Measurements from ENCODE around the gene GCSAM. TPM values are rescaled to one million over a fixed set of nuclear protein-coding genes. Genes with fewer than 3 reads are reported as not detected.

GCSAM gene
- polyA plus RNA-seq, 1 of the 3 experiments (the other 2 are of a cell fraction), result not detected

DNA sequence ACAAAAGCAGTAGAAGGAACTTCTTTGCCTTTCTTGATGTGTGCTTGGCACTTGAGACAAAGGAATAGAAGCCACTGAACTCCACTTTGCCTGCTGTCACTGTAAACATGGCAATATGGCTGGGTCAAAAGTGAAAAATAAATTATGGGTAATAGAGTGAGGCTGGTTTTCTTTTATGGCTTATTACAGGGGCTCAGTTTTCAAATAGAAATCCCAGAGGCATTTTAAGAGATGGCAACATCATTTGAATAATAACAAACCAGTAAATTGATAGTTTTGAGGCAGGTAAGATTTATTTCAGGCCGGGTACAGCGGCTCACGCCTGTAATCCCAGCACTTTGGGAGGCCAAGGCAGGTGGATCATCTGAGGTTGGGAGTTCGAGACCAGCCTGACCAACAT is 44.1 kb downstream of the GCSAM start (continued):
- TF ChIP-seq ZBTB33 (IDR thresholded peaks at IDR 0.05; ENCODE audit: borderline replicate concordance, low read depth) (no peak), RXRA (IDR thresholded peaks at IDR 0.05; ENCODE audit: borderline replicate concordance, low read depth) (no peak)

GRCh38 chr3:112087746-112088145 is 45.3 kb downstream of the GCSAM start:
- H3K9me3 ChIP-seq, result no peaks in the 10 kb centered on the region
- H2AFZ ChIP-seq (ENCODE audit: low read depth), result no peak overlapping the region
- no peaks in the 10 kb centered on the region for H3K36me3 ChIP-seq (replicated peaks in 1 of 2; ENCODE audit: control insufficient read depth in 1 of 2, insufficient read depth in 2 of 2, low read length in 1 of 2)
- peak overlapping the region; percentile 81; the same call in 1 of the 2 replicates for H3K9ac ChIP-seq
- peaks cover 8% of the 10 kb centered on the region for H3F3A ChIP-seq (replicated peaks; ENCODE audit: insufficient read depth)
- 99% methylated on average over 4 of the region's 5 CpGs for WGBS (ENCODE audit: low lambda C conversion rate)
- H3K4me2 ChIP-seq, result peak overlapping the region; percentile 86
- ChIA-PET CTCF (interaction anchor here (0.7 to 2.9 kb wide), 4 partner anchors 24 to 206 kb away, joined by 3 to 11 read pairs (median 4); partner anchors contain the start of gene SLC9C1), POLR2A (no interaction called here)
- peaks cover 5 to 10% of the 10 kb centered on the region in 2 experiments; a peak in 2 of 4 replicates for H3K4me1 ChIP-seq (ENCODE audit: control insufficient read depth in 1 of 2, insufficient read depth in 2 of 2, low read depth in 1 of 2, low read length in 1 of 2)
- no peaks in the 10 kb centered on the region for H3K9me2 ChIP-seq
- no peaks in the 10 kb centered on the region for H4K20me1 ChIP-seq (ENCODE audit: insufficient read depth)
- peak overlapping the region in 1 of 2 experiments; percentile 77; a peak in 2 of 4 replicates for H3K27ac ChIP-seq (ENCODE audit: low read depth in 2 of 2, low read length in 1 of 2)
- peaks cover 53% of the 10 kb centered on the region for H3K79me2 ChIP-seq (ENCODE audit: insufficient read depth)
- no peaks in the 10 kb centered on the region for H3K27me3 ChIP-seq (ENCODE audit: insufficient read depth)
- no peak overlapping the region; a peak in 1 of 4 replicates for H3K4me3 ChIP-seq (ENCODE audit: low read depth in 2 of 2, low read length in 1 of 2)
- DNase-seq, result no peak
- TF ChIP-seq, protein P1, sequence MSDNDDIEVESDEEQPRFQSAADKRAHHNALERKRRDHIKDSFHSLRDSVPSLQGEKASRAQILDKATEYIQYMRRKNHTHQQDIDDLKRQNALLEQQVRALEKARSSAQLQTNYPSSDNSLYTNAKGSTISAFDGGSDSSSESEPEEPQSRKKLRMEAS (IDR thresholded peaks at IDR 0.05; ENCODE audit: low read depth), result no peak
- TF ChIP-seq TEAD4 (IDR thresholded peaks at IDR 0.05; ENCODE audit: borderline replicate concordance, insufficient read depth), result no peak

GRCh38 chr3:112086875-112087524 is 46.0 kb downstream of the GCSAM start:
- no peaks in the 10 kb centered on the region for H3K9me2 ChIP-seq
- peaks cover 8% of the 10 kb centered on the region for H3F3A ChIP-seq (replicated peaks; ENCODE audit: insufficient read depth)
- no peaks in the 10 kb centered on the region for H3K27me3 ChIP-seq (ENCODE audit: insufficient read depth)
- H2AFZ ChIP-seq (ENCODE audit: low read depth), result peak overlapping the region; percentile 99
- WGBS (ENCODE audit: low lambda C conversion rate), result 75% methylated on average over 14 of the region's 14 CpGs
- no peaks in the 10 kb centered on the region for H3K9me3 ChIP-seq
- POLR2A ChIA-PET, result no interaction called here
- H3K9ac ChIP-seq, result peak overlapping the region; percentile 81
- no peak for DNase-seq
- H3K27ac ChIP-seq (ENCODE audit: low read depth in 2 of 2, low read length in 1 of 2), result peak overlapping the region in 1 of 2 experiments; percentile 77; a peak in 2 of 4 replicates
- peaks cover 5 to 10% of the 10 kb centered on the region in 2 experiments; a peak in 2 of 4 replicates for H3K4me1 ChIP-seq (ENCODE audit: control insufficient read depth in 1 of 2, insufficient read depth in 2 of 2, low read depth in 1 of 2, low read length in 1 of 2)
- no peaks in the 10 kb centered on the region for H3K36me3 ChIP-seq (replicated peaks in 1 of 2; ENCODE audit: control insufficient read depth in 1 of 2, insufficient read depth in 2 of 2, low read length in 1 of 2)
- peaks cover 45% of the 10 kb centered on the region for H3K79me2 ChIP-seq (ENCODE audit: insufficient read depth)
- CTCF ChIA-PET, result interaction anchor here (0.7 to 2.9 kb wide), 4 partner anchors 25 to 206 kb away, joined by 3 to 11 read pairs (median 4); partner anchors contain the start of gene SLC9C1
- H4K20me1 ChIP-seq (ENCODE audit: insufficient read depth), result no peaks in the 10 kb centered on the region
- H3K4me2 ChIP-seq, result peak overlapping the region; percentile 86
- peak overlapping the region; percentile 60 to 69 for H3K4me3 ChIP-seq (ENCODE audit: low read depth in 2 of 2, low read length in 1 of 2)
- TF ChIP-seq PBX3 (IDR thresholded peaks at IDR 0.05) (peak; percentile 52; the same call in 1 of the 2 replicates), POLR2AphosphoS5 (IDR thresholded peaks at IDR 0.05; ENCODE audit: low read depth, low read length) (no peak), YY1 (IDR thresholded peaks at IDR 0.05; ENCODE audit: low read depth) (no peak), TAF1 (IDR thresholded peaks at IDR 0.05; ENCODE audit: borderline replicate concordance, low read depth, low read length) (no peak), RAD21 (IDR thresholded peaks at IDR 0.05; ENCODE audit: low read length) (no peak), MEF2A (IDR thresholded peaks at IDR 0.05; ENCODE audit: borderline replicate concordance, low read depth) (peak; percentile 75), SMC3 (IDR thresholded peaks at IDR 0.05; ENCODE audit: low read depth, low read length) (no peak), RFX5 (IDR thresholded peaks at IDR 0.05; ENCODE audit: low read length) (no peak), ZBTB33 (IDR thresholded peaks at IDR 0.05; ENCODE audit: borderline replicate concordance, low read depth) (no peak)
- TF ChIP-seq, protein P2, sequence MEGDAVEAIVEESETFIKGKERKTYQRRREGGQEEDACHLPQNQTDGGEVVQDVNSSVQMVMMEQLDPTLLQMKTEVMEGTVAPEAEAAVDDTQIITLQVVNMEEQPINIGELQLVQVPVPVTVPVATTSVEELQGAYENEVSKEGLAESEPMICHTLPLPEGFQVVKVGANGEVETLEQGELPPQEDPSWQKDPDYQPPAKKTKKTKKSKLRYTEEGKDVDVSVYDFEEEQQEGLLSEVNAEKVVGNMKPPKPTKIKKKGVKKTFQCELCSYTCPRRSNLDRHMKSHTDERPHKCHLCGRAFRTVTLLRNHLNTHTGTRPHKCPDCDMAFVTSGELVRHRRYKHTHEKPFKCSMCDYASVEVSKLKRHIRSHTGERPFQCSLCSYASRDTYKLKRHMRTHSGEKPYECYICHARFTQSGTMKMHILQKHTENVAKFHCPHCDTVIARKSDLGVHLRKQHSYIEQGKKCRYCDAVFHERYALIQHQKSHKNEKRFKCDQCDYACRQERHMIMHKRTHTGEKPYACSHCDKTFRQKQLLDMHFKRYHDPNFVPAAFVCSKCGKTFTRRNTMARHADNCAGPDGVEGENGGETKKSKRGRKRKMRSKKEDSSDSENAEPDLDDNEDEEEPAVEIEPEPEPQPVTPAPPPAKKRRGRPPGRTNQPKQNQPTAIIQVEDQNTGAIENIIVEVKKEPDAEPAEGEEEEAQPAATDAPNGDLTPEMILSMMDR (IDR thresholded peaks at IDR 0.05), result no peak
- TF ChIP-seq, protein P3, sequence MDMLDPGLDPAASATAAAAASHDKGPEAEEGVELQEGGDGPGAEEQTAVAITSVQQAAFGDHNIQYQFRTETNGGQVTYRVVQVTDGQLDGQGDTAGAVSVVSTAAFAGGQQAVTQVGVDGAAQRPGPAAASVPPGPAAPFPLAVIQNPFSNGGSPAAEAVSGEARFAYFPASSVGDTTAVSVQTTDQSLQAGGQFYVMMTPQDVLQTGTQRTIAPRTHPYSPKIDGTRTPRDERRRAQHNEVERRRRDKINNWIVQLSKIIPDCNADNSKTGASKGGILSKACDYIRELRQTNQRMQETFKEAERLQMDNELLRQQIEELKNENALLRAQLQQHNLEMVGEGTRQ (IDR thresholded peaks at IDR 0.05; ENCODE audit: borderline replicate concordance, low read depth, low read length), result no peak

Data from SK-N-SH (cell line).